WTC11 (cell line): ENCODE results near the gene IGFBP7. TPM values are rescaled to one million over a fixed set of nuclear protein-coding genes. Genes with fewer than 3 reads are reported as not detected.

ENCODE experiments used
- ATAC-seq: fragments of 200-7000 bp; cut with Tn5 transposase; 2 replicates; pipeline ENCODE4 v1.10.0; 2021; ENCODE audit warnings: mild to moderate bottlenecking, moderate library complexity
- CTCF ChIA-PET: fragments of 300-600 bp; sonication (Branson Sonifier 250); formaldehyde crosslinking; loops from one replicate; lab custom pipeline; 2021; ENCODE audit warnings: antibody characterized with exemption; lab: Charles Lee
- POLR2A ChIA-PET: fragments of 350-600 bp; sonication (Branson Sonifier 250); formaldehyde crosslinking; loops from one replicate; lab custom pipeline; 2021; ENCODE audit warnings: antibody characterized with exemption; lab: Charles Lee
- DNase-seq: peaks from one replicate; pipeline ENCODE4 v3.0.0; 2021; ENCODE audit warnings: low spot score
- H3K27ac Mint-ChIP-seq: 2 replicates; pipeline ENCODE4 v1.8.0; 2021; ENCODE audit warnings: mixed read lengths
- H3K27me3 Mint-ChIP-seq: 2 replicates; pipeline ENCODE4 v1.8.0; 2021; ENCODE audit warnings: low read depth, mild to moderate bottlenecking, moderate library complexity, mixed read lengths
- H3K36me3 Mint-ChIP-seq: 2 replicates; pipeline ENCODE4 v1.8.0; 2021; ENCODE audit warnings: mixed read lengths
- H3K4me1 Mint-ChIP-seq: 2 replicates; pipeline ENCODE4 v1.8.0; 2022; ENCODE audit warnings: mixed read lengths
- H3K4me3 Mint-ChIP-seq: 2 replicates; pipeline ENCODE4 v1.8.0; 2021; ENCODE audit warnings: mild to moderate bottlenecking, moderate library complexity, mixed read lengths
- H3K9me3 Mint-ChIP-seq: 2 replicates; pipeline ENCODE4 v1.8.0; 2021; ENCODE audit warnings: mixed read lengths
- EMX1 ChIP-seq: fragments of 250-450 bp; sonication (Bioruptor Pico); IDR thresholded peaks from 2 replicates; pipeline ENCODE4 v1.8.0; 2021; ENCODE audit warnings: mild to moderate bottlenecking
- ERG ChIP-seq: fragments of 250-450 bp; sonication (Bioruptor Pico); IDR thresholded peaks from 2 replicates; pipeline ENCODE4 v1.8.0; 2021; ENCODE audit warnings: mild to moderate bottlenecking
- ESRRA ChIP-seq: sonication (generic); formaldehyde crosslinking; IDR thresholded peaks from 2 replicates; pipeline ENCODE4 v1.8.1; 2022; ENCODE audit warnings: mild to moderate bottlenecking, missing genetic modification reagents, borderline replicate concordance
- ETV6 ChIP-seq: sonication (generic); formaldehyde crosslinking; IDR thresholded peaks from 2 replicates; pipeline ENCODE4 v1.8.1; 2022; ENCODE audit warnings: mild to moderate bottlenecking, missing genetic modification reagents
- GABPB1 ChIP-seq: sonication (generic); formaldehyde crosslinking; IDR thresholded peaks from 2 replicates; pipeline ENCODE4 v1.8.1; 2023; ENCODE audit warnings: mild to moderate bottlenecking, missing genetic modification reagents
- JAZF1 ChIP-seq: fragments of 250-450 bp; sonication (Bioruptor Pico); IDR thresholded peaks from 2 replicates; pipeline ENCODE4 v1.9.0; 2021; ENCODE audit warnings: moderate library complexity, mild to moderate bottlenecking, inconsistent platforms
- KAT7 ChIP-seq: sonication (generic); formaldehyde crosslinking; IDR thresholded peaks from 2 replicates; pipeline ENCODE4 v1.8.1; 2023; ENCODE audit warnings: missing genetic modification reagents, mild to moderate bottlenecking, borderline replicate concordance
- MXD4 ChIP-seq: fragments of 250-450 bp; sonication (Bioruptor Pico); IDR thresholded peaks from 2 replicates; pipeline ENCODE4 v1.8.0; 2021; ENCODE audit warnings: mild to moderate bottlenecking, moderate library complexity, borderline replicate concordance
- NR3C1 ChIP-seq: sonication (generic); formaldehyde crosslinking; conservative IDR thresholded peaks from 2 replicates; pipeline ENCODE4 v1.8.1; 2023; ENCODE audit warnings: low read depth, mild to moderate bottlenecking, missing genetic modification reagents
- PREB ChIP-seq: sonication (generic); formaldehyde crosslinking; IDR thresholded peaks from 2 replicates; pipeline ENCODE4 v1.8.1; 2022; ENCODE audit warnings: mild to moderate bottlenecking, missing genetic modification reagents, moderate library complexity, borderline replicate concordance
- PRRX2 ChIP-seq: fragments of 250-450 bp; sonication (Bioruptor Pico); IDR thresholded peaks from 2 replicates; pipeline ENCODE4 v1.8.0; 2021; ENCODE audit warnings: mild to moderate bottlenecking
- SMAD3 ChIP-seq: sonication (generic); formaldehyde crosslinking; IDR thresholded peaks from 2 replicates; pipeline ENCODE4 v1.8.0; 2022; ENCODE audit warnings: missing genetic modification reagents, mild to moderate bottlenecking, borderline replicate concordance
- SOX15 ChIP-seq: fragments of 250-450 bp; sonication (Bioruptor Pico); IDR thresholded peaks from 2 replicates; pipeline ENCODE4 v1.9.0; 2021; ENCODE audit warnings: mild to moderate bottlenecking
- TEAD1 ChIP-seq: sonication (generic); formaldehyde crosslinking; IDR thresholded peaks from 2 replicates; pipeline ENCODE4 v1.8.0; 2022; ENCODE audit warnings: mild to moderate bottlenecking, missing genetic modification reagents
- TEAD4 ChIP-seq: sonication (generic); formaldehyde crosslinking; IDR thresholded peaks from 2 replicates; pipeline ENCODE4 v1.8.0; 2022; ENCODE audit warnings: mild to moderate bottlenecking, missing genetic modification reagents
- ZNF121 ChIP-seq: sonication (generic); formaldehyde crosslinking; IDR thresholded peaks from 2 replicates; pipeline ENCODE4 v1.8.0; 2023; ENCODE audit warnings: missing genetic modification reagents
- ZNF138 ChIP-seq: sonication (generic); formaldehyde crosslinking; conservative IDR thresholded peaks from 2 replicates; pipeline ENCODE4 v1.8.1; 2022; ENCODE audit warnings: mild to moderate bottlenecking, moderate library complexity, missing genetic modification reagents
- ZNF219 ChIP-seq: sonication (generic); formaldehyde crosslinking; IDR thresholded peaks from 2 replicates; pipeline ENCODE4 v1.8.0; 2023; ENCODE audit warnings: missing genetic modification reagents, mild to moderate bottlenecking, borderline replicate concordance
- ZNF232 ChIP-seq: sonication (generic); formaldehyde crosslinking; IDR thresholded peaks from 2 replicates; pipeline ENCODE4 v1.8.0; 2022; ENCODE audit warnings: mild to moderate bottlenecking, missing genetic modification reagents
- ZNF423 ChIP-seq: fragments of 250-450 bp; sonication (Bioruptor Pico); IDR thresholded peaks from 2 replicates; pipeline ENCODE4 v2.1.2; 2022; ENCODE audit warnings: mild to moderate bottlenecking, moderate library complexity
- total RNA-seq: library from RNA; stranded (reverse); gene quantifications from 3 replicates; pipeline ENCODE4 v1.2.3, GENCODE V29; 2021
- TF ChIP-seq, protein P1 (sequence below): sonication (generic); formaldehyde crosslinking; IDR thresholded peaks from 2 replicates; pipeline ENCODE4 v1.8.0; 2022; ENCODE audit warnings: mild to moderate bottlenecking, missing genetic modification reagents

IGFBP7 gene
- total RNA-seq, 1 experiment from 2014 or later, result 1.4 TPM

GRCh38 chr4:57071326-57071725 is 38.9 kb downstream of the IGFBP7 start (continued):
- TF ChIP-seq ZNF219 (CRISPR knock-in tag) (no peak), SMAD3 (CRISPR knock-in tag) (no peak), NR3C1 (CRISPR knock-in tag) (no peak), ZNF121 (no peak)
- TF ChIP-seq, all 79 proteins: peak for 0

GRCh38 chr4:57070461-57070860 is 39.7 kb downstream of the IGFBP7 start:
- Mint-ChIP-seq H3K4me3 (no peak overlapping the region), H3K27ac (no peak overlapping the region), H3K9me3 (no peaks in the 10 kb centered on the region), H3K4me1 (0 out of 2 replicates have a peak, but pooled peaks cover 2% of the 10 kb centered on the region), H3K27me3 (no peaks in the 10 kb centered on the region), H3K36me3 (no peaks in the 10 kb centered on the region)
- ChIA-PET CTCF (no interaction called here), POLR2A (no interaction called here)
- no peak for DNase-seq
- TF ChIP-seq, protein P1, sequence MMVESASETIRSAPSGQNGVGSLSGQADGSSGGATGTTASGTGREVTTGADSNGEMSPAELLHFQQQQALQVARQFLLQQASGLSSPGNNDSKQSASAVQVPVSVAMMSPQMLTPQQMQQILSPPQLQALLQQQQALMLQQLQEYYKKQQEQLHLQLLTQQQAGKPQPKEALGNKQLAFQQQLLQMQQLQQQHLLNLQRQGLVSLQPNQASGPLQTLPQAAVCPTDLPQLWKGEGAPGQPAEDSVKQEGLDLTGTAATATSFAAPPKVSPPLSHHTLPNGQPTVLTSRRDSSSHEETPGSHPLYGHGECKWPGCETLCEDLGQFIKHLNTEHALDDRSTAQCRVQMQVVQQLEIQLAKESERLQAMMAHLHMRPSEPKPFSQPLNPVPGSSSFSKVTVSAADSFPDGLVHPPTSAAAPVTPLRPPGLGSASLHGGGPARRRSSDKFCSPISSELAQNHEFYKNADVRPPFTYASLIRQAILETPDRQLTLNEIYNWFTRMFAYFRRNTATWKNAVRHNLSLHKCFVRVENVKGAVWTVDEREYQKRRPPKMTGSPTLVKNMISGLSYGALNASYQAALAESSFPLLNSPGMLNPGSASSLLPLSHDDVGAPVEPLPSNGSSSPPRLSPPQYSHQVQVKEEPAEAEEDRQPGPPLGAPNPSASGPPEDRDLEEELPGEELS, result no peak
- TF ChIP-seq ETV6 (CRISPR knock-in tag) (no peak), ZNF232 (CRISPR knock-in tag) (no peak)
- no peak for ATAC-seq

GRCh38 chr4:57068237-57068981 is 41.8 kb downstream of the IGFBP7 start:
- Mint-ChIP-seq H3K27me3 (no peaks in the 10 kb centered on the region), H3K4me1 (0 out of 2 replicates have a peak, but pooled peaks cover 2% of the 10 kb centered on the region), H3K36me3 (no peaks in the 10 kb centered on the region), H3K4me3 (no peak overlapping the region), H3K27ac (no peak overlapping the region), H3K9me3 (no peaks in the 10 kb centered on the region)
- ATAC-seq (no peak), DNase-seq (no peak)
- ChIA-PET CTCF (no interaction called here), POLR2A (interaction anchor here (0.7 kb wide), 1 partner anchor 124 kb away, joined by 3 read pairs; no protein-coding TSS in a partner anchor)
- TF ChIP-seq GABPB1 (CRISPR knock-in tag), result no peak
- no peak for TF ChIP-seq PREB
- TF ChIP-seq EMX1 (CRISPR knock-in tag), result no peak
- TF ChIP-seq ZNF138 (CRISPR knock-in tag), result no peak
- TF ChIP-seq JAZF1 (CRISPR knock-in tag), result no peak
- no peak for TF ChIP-seq ZNF423
- TF ChIP-seq ERG (CRISPR knock-in tag), result no peak
- no peak for TF ChIP-seq KAT7
- no peak for TF ChIP-seq TEAD4 (CRISPR knock-in tag)
- TF ChIP-seq MXD4, result no peak
- TF ChIP-seq ESRRA (CRISPR knock-in tag), result no peak
- no peak for TF ChIP-seq SOX15 (CRISPR knock-in tag)
- TF ChIP-seq PRRX2 (CRISPR knock-in tag), result no peak
- no peak for TF ChIP-seq TEAD1 (CRISPR knock-in tag)
- TF ChIP-seq, all 79 proteins: peak for 0
